GM15510 (cell line): ENCODE results near the gene BMP5.

ENCODE experiments used
- POLR2A ChIP-seq: IDR thresholded peaks from 3 replicates; pipeline ENCODE4 v1.6.1; 2011; ENCODE audit warnings: borderline replicate concordance; ENCODE audit not compliant: insufficient read length; ENCODE audit errors: extremely low read depth

BMP5 gene

GRCh38 chr6:55875400-55875799 is at the start of gene BMP5:
Gene BMP5, minus strand, starts transcription at chr6:55875590. Its CDS starts 725 bp downstream, at chr6:55874865.
- TF ChIP-seq POLR2A, result no peak

DNA sequence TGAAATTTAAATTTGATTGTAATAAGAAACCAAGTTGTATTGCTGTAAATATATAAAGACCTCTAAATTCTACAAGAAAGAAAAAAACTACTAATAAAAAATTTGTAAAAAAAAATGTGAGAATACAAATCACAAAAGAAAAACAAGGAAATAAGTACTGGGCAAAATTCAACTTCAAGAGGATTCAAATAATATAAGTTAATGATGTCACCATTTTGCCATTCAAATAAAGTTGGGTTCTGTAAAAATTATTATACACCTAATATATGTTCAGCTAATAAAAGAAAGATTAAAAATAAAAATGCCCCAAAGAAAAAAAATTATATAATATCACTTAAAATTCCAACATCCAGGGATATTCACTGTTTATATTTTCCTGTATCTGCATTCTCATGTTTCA is 47.0 kb upstream of the BMP5 start:
- TF ChIP-seq POLR2A, result no peak

DNA sequence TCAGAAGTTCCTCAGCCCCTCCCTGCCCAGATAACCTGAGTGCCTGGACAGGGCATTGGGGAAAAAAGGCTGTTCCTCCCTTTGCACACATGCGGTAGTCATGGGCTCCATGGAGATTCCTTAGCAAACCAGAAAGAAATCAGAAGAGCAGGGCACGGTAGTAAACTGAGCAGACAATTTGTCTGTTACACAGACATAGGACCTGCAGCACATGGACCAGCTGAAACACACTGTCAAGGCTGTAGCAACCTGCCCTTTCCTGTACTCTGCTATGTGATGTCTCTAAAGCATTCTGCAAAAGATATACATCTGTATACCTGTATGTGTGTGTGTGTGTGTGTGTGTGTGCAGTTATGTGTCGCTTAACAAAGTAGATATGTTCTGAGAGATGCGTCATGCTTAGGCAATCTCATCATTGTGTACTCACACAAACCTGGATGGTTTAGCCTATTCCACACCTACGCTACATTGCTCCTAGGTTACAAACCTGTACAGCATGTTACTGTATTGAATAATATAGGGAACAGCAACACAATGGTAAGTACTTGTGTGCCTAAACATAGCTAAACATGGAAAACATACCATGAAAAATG is 44.4 kb upstream of the BMP5 start:
- TF ChIP-seq POLR2A, result no peak

DNA sequence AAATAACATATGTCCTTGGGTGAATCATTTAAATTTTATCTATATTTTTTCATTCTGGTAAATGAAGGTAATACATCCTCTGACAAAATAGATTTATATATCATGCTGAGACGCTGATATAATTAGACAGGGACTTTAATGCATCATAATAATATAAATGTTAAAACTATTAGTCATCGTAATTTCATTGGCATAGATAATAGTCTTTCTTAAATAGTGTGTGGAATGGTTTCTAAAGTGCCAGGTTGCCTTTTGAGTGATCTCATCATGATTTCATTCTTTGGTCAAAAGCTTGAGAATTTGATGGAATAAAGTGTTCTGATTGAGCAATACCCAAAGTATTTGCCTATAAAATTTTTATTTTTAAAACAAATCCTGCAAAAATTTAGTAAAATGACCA is 43.2 kb upstream of the BMP5 start:
- TF ChIP-seq POLR2A, result no peak

DNA sequence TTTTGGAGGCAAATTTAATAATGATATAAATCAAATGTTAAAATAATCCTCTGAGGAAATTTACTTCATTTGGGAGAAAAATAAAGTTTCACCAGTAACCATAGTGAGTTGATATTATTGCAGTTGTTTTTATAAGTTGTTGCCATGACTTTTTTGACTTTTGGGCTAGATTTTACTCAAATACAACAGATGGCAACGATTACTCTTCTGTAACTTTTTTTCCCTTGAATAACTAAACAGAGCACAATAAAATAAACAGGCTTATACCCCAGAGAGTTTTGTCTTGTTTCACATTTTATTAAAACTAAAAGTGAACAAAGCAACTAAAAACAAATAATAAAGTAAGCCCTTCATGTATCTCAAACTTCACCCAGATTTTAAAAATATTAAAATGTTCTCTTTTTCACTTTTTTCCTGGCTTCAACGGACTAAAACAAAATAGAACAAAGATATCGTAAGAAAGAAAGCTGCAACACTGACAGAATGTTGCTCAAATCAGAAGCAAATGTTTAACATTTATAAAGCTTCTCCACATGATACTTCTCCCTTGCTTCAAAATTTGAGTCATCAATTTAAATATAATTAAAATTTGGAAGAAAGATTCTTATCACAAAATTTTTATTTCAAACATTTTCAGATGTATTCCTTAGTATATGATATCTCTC is 42.5 kb upstream of the BMP5 start:
- no peak for TF ChIP-seq POLR2A

- no peak for TF ChIP-seq POLR2A
Measured at GRCh38 chr6:55916188-55916587, 40.8 kb upstream of the BMP5 start.

DNA sequence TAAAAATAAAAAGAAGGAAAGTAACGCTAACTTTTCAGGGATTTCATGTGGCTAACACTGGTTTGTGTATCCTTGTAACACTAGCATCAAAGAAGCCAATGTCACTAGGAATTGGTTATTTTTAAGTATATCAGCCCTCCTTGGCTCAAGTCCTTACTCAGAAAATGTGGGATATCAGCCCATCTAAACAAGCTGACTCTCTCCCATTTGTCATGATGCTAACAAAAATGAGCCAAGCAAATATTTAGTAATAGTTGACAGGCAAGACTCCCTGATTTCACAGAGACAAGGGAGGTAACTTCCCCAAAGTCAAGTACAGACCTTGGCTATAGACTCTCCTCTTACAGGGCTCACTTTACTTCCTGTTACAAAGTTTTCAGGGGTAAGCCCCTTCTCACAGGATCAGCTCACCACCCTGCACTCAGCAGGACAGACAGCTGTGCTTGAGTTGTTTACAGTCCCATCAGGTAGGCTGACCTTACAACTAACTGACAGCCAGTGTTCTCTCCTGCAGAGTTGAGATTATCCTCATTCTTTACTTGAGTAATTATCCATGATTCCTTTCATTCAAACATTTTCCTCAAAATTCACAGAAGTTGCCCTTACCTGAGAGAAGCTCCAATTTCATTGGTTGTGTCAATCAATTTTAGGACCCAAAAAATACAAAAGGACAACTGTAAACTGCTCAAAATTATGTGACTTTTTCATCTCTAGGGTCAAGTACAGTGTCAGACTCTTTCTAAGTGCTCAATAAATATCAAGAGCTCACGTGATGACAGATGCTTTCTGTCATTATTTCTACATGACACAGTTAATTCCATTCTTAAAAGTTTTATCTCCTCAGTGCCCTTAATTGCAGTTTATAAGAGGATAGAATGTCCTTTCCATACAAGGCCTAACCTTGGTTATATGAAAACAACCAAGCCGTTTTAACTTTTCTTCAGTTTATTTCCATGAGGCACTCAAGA is 38.1 kb upstream of the BMP5 start:
- no peak for TF ChIP-seq POLR2A

- no peak for TF ChIP-seq POLR2A
Measured at GRCh38 chr6:55902796-55903195, 27.4 kb upstream of the BMP5 start.

- no peak for TF ChIP-seq POLR2A
Measured at GRCh38 chr6:55901765-55902270, 26.4 kb upstream of the BMP5 start.

GRCh38 chr6:55898342-55898741 is 23.0 kb upstream of the BMP5 start:
- no peak for TF ChIP-seq POLR2A

DNA sequence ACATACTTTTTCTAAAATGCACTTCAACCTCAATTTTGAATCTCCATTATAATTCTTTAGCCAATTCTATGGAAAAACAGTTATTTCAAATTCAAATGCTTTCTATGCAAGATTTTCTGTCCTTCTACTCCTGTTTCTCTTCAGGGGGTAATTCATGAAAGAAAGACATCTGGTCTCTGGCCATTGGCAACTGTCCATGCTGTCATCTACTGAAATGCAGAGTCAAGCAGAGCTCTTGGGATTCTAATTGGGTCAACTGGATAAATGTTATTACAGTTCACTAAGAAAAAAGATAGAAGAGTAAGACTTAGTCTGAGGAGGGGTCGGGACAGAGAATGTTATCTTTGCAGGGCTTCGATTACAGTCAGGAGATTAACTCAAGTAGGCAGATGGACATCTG is 22.0 kb upstream of the BMP5 start:
- TF ChIP-seq POLR2A, result no peak

- no peak for TF ChIP-seq POLR2A
Measured at GRCh38 chr6:55895972-55896730, 20.8 kb upstream of the BMP5 start.

GRCh38 chr6:55892749-55893357 is 17.5 kb upstream of the BMP5 start:
- TF ChIP-seq POLR2A, result no peak

DNA sequence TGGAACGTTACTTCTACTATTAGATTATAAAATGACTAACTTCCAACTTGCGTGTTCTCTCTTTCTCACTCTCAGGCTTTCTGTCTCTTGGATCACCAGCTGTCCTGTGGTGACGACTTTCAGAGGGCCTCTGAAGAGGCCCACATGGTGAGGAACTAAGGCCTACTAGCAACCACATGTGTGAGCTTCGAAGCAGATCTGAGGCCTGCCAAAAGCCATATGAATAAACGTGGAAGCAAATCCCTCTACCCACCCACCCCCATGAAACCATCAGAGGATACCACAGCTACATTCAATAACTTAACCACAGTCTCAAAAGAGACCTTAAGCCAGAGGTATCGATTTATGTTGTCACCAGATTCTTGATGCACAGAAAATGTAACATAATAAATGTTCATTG is 13.5 kb upstream of the BMP5 start:
- no peak for TF ChIP-seq POLR2A
